Liver (tissue), 9 donors: ENCODE data around the gene KDM2A. TPM values are rescaled to one million over a fixed set of nuclear protein-coding genes. Genes with fewer than 3 reads are reported as not detected.
A peak's percentile ranks its signal among the peaks of the same experiment; 100 is the strongest.

ENCODE experiments used
- DNase-seq: peaks from one replicate; pipeline ENCODE4 v3.0.0-alpha.2; 2017; ENCODE audit warnings: low spot score
- H3K27ac ChIP-seq, 2 donors: one replicate each; pipeline ENCODE4 v1.7.0; 2013; ENCODE audit warnings: inconsistent platforms in 2 of 2, low read length in 2 of 2, control low read depth in 1 of 2, low read depth in 1 of 2, mild to moderate bottlenecking in 1 of 2
- H3K27me3 ChIP-seq, 4 donors: one replicate each; pipeline versions ENCODE4 v1.6.1 to v1.7.0; 2013; ENCODE audit warnings: low read length in 3 of 4, inconsistent platforms in 1 of 4, mild to moderate bottlenecking in 1 of 4, moderate library complexity in 1 of 4; ENCODE audit not compliant: control insufficient read depth in 4 of 4, insufficient read depth in 4 of 4
- H3K36me3 ChIP-seq, 4 donors: one replicate each; pipeline versions ENCODE4 v1.6.1 to v1.7.0; 2013; ENCODE audit warnings: low read length in 3 of 4, mild to moderate bottlenecking in 3 of 4, low read depth in 1 of 4, moderate library complexity in 1 of 4; ENCODE audit not compliant: control insufficient read depth in 4 of 4, insufficient read depth in 3 of 4
- H3K4me1 ChIP-seq, 4 donors: one replicate each; pipeline versions ENCODE4 v1.6.1 to v1.7.0; 2013; ENCODE audit warnings: low read length in 3 of 4, mild to moderate bottlenecking in 3 of 4, moderate library complexity in 1 of 4; ENCODE audit not compliant: control insufficient read depth in 4 of 4, insufficient read depth in 4 of 4
- H3K4me3 ChIP-seq, 3 donors: one replicate each; pipeline versions ENCODE4 v1.6.1 to v1.7.0; 2013; ENCODE audit warnings: low read length in 3 of 3, control low read depth in 1 of 3, low read depth in 1 of 3, mild to moderate bottlenecking in 1 of 3
- H3K9ac ChIP-seq, 2 donors: one replicate each; pipeline ENCODE4 v1.7.0; 2013; ENCODE audit warnings: low read length in 2 of 2, mild to moderate bottlenecking in 2 of 2, moderate library complexity in 2 of 2, control low read depth in 1 of 2, low read depth in 1 of 2
- H3K9me3 ChIP-seq, 4 donors: one replicate each; pipeline versions ENCODE4 v1.6.1 to v1.7.0; 2013; ENCODE audit warnings: low read length in 3 of 4; ENCODE audit not compliant: control insufficient read depth in 4 of 4
- ATF3 ChIP-seq: IDR thresholded peaks from 2 replicates; pipeline ENCODE4 v1.6.1; 2016; ENCODE audit warnings: antibody characterized with exemption
- FOXA1 ChIP-seq: IDR thresholded peaks from 2 replicates; pipeline ENCODE4 v1.6.1; 2016; ENCODE audit warnings: antibody characterized with exemption
- GABPA ChIP-seq, 2 donors: IDR thresholded peaks in 1 of 2; conservative IDR thresholded peaks in 1 of 2; 2 replicates each; pipeline ENCODE4 v1.6.1; 2016; ENCODE audit warnings: antibody characterized with exemption in 2 of 2, mild to moderate bottlenecking in 1 of 2, moderate library complexity in 1 of 2
- HNF4A ChIP-seq, 2 donors: conservative IDR thresholded peaks; 2 replicates each; pipeline ENCODE4 v1.6.1; 2016; ENCODE audit warnings: antibody characterized with exemption in 2 of 2, mild to moderate bottlenecking in 2 of 2
- HNF4G ChIP-seq: IDR thresholded peaks from 2 replicates; pipeline ENCODE4 v1.6.1; 2016; ENCODE audit warnings: antibody characterized with exemption
- JUND ChIP-seq, 2 donors: IDR thresholded peaks; 2 replicates each; pipeline ENCODE4 v1.6.1; 2016; ENCODE audit warnings: antibody characterized with exemption in 2 of 2
- MAX ChIP-seq: IDR thresholded peaks from 2 replicates; pipeline ENCODE4 v1.6.1; 2016; ENCODE audit warnings: antibody characterized with exemption
- RAD21 ChIP-seq, 2 donors: IDR thresholded peaks; 2 replicates each; pipeline ENCODE4 v1.6.1; 2016; ENCODE audit warnings: antibody characterized with exemption in 2 of 2, mild to moderate bottlenecking in 2 of 2
- REST ChIP-seq: IDR thresholded peaks from 2 replicates; pipeline ENCODE4 v1.6.1; 2016; ENCODE audit warnings: antibody characterized with exemption, mild to moderate bottlenecking
- RXRA ChIP-seq, 2 donors: IDR thresholded peaks; 2 replicates each; pipeline ENCODE4 v1.6.1; 2017 to 2018; ENCODE audit warnings: antibody characterized with exemption in 2 of 2, mild to moderate bottlenecking in 1 of 2
- TAF1 ChIP-seq: conservative IDR thresholded peaks from 2 replicates; pipeline ENCODE4 v1.6.1; 2016; ENCODE audit warnings: antibody characterized with exemption, mild to moderate bottlenecking
- YY1 ChIP-seq: IDR thresholded peaks from 2 replicates; pipeline ENCODE4 v1.6.1; 2016; ENCODE audit warnings: antibody characterized with exemption, mild to moderate bottlenecking
- WGBS: extraction: QIAGEN DNeasy Blood & Tissue Kit; methylation state at CpG from one replicate; pipeline ENCODE4 v1.1.7; 2013; 5-methylcytosine and 5-hydroxymethylcytosine counted together
- polyA plus RNA-seq, 2 donors: library from polyadenylated mRNA; stranded (reverse) in 1 of 2; unstranded in 1 of 2; fragments of 200-250 nt in 1 of 2; fragments of >200 nt in 1 of 2; fragmentation: Nextera tagmentation in 1 of 2; extraction: Ambion mirVana in 1 of 2; gene quantifications; one replicate each; pipeline versions ENCODE4 v1.2.1 to v1.2.3, GENCODE V29; 2013 to 2015
- total RNA-seq, 2 donors: library from RNA; depleted of rRNA; stranded (reverse); fragments of >200 nt; gene quantifications; one replicate each; pipeline ENCODE4 v1.2.3, GENCODE V29; 2014
- donor health status: healthy.
- donor health status: healthy.
- donor health status: healthy.
- donor health status: healthy.
- donor health status: healthy.

The KDM2A gene
- total and polyA plus RNA-seq, 4 donors, result 8.3 to 44.9 (median 22.4) TPM

- no peaks in the 10 kb centered on the region for H3K9me3 ChIP-seq
- H3K36me3 ChIP-seq, result peaks cover 19 to 41% (median 28%) of the 10 kb centered on the region in 4 donors
- no peak overlapping the region for H3K27ac ChIP-seq
- no peak overlapping the region for H3K4me3 ChIP-seq
- H3K9ac ChIP-seq, result no peak overlapping the region
- no peaks in the 10 kb centered on the region for H3K27me3 ChIP-seq
- peaks cover 2 to 34% (median 11%) of the 10 kb centered on the region in 4 donors for H3K4me1 ChIP-seq
- TF ChIP-seq JUND (IDR thresholded peaks at IDR 0.05), result no peak
- no peak for TF ChIP-seq HNF4A (conservative IDR thresholded peaks at IDR 0.05)
- TF ChIP-seq RXRA (IDR thresholded peaks at IDR 0.05), result no peak
- no peak for TF ChIP-seq GABPA (IDR thresholded peaks at IDR 0.05 in 1 of 2, conservative IDR thresholded peaks at IDR 0.05 in 1 of 2)
- no peak for TF ChIP-seq REST
- no peak for TF ChIP-seq YY1
- WGBS, result 90% methylated on average over 14 of the region's 14 CpGs
- no peak for DNase-seq
Measured at GRCh38 chr11:67278939-67279588, 160.0 kb downstream of the KDM2A start.

GRCh38 chr11:67279589-67280340, 160.7 kb downstream of the KDM2A start:
- H3K36me3 ChIP-seq, result peaks cover 21 to 46% (median 29%) of the 10 kb centered on the region in 4 donors
- no peaks in the 10 kb centered on the region for H3K27me3 ChIP-seq
- H3K4me1 ChIP-seq, result peaks cover 2 to 29% (median 10%) of the 10 kb centered on the region in 4 donors
- no peaks in the 10 kb centered on the region for H3K9me3 ChIP-seq
- H3K9ac ChIP-seq, result no peak overlapping the region
- 89% methylated on average over 17 of the region's 17 CpGs for WGBS
- no peak for TF ChIP-seq RAD21 (IDR thresholded peaks at IDR 0.05)
- no peak for TF ChIP-seq MAX
- TF ChIP-seq TAF1, result no peak
- no peak for TF ChIP-seq GABPA (IDR thresholded peaks at IDR 0.05 in 1 of 2, conservative IDR thresholded peaks at IDR 0.05 in 1 of 2)
- TF ChIP-seq JUND (IDR thresholded peaks at IDR 0.05), result no peak
- no peak for TF ChIP-seq ATF3
- TF ChIP-seq HNF4G, result no peak
- H3K27ac ChIP-seq, result peak overlapping the region in 1 of 2 donors; percentile 21
- H3K4me3 ChIP-seq, result no peak overlapping the region
- DNase-seq, result no peak

GRCh38 chr11:67280341-67280787, 161.3 kb downstream of the KDM2A start:
- H3K9me3 ChIP-seq, result no peaks in the 10 kb centered on the region
- DNase-seq, result no peak
- no peaks in the 10 kb centered on the region for H3K27me3 ChIP-seq
- no peak overlapping the region for H3K4me3 ChIP-seq
- H3K4me1 ChIP-seq, result peaks cover 2 to 26% (median 9%) of the 10 kb centered on the region in 4 donors
- TF ChIP-seq FOXA1, result no peak
- H3K9ac ChIP-seq, result no peak overlapping the region
- H3K36me3 ChIP-seq, result peaks cover 21 to 51% (median 29%) of the 10 kb centered on the region in 4 donors
- WGBS, result 81% methylated on average over 13 of the region's 13 CpGs
- H3K27ac ChIP-seq, result no peak overlapping the region
